ENCODE measurements around the gene STUM.

GRCh38 chr1:226635456-226635941 lies 86.9 kb downstream of the STUM start:
- no peak for TF ChIP-seq ELF4 (IDR thresholded peaks at IDR 0.05)
- TF ChIP-seq BHLHE40 (IDR thresholded peaks at IDR 0.05; ENCODE audit: borderline replicate concordance) = no peak
- no peak for TF ChIP-seq SUZ12 (IDR thresholded peaks at IDR 0.05)
- no peak for TF ChIP-seq SP1 (IDR thresholded peaks at IDR 0.05)
- TF ChIP-seq FOXM1 (IDR thresholded peaks at IDR 0.05; ENCODE audit: borderline replicate concordance) = no peak
- no peak for TF ChIP-seq PKNOX1 (IDR thresholded peaks at IDR 0.05)
- no peak for TF ChIP-seq TARDBP (IDR thresholded peaks at IDR 0.05)
- TF ChIP-seq L3MBTL2 (conservative IDR thresholded peaks at IDR 0.05) = no peak
- TF ChIP-seq FOXA1 (IDR thresholded peaks at IDR 0.05) = no peak
- TF ChIP-seq NFRKB (IDR thresholded peaks at IDR 0.05) = no peak
- TF ChIP-seq ZNF384 (IDR thresholded peaks at IDR 0.05) = no peak

Measured in HEK293T (cell line).